OCI-LY7 (cell line): ENCODE measurements around the gene CYP11A1.

ENCODE experiments used
- CTCF ChIP-seq: fragments of 200-600 bp; sonication (generic); conservative IDR thresholded peaks from 2 replicates; pipeline ENCODE4 v1.5.1; 2014; ENCODE audit warnings: mild to moderate bottlenecking, antibody characterized with exemption, low read length, moderate library complexity, mixed read lengths
- EZH2phosphoT487 ChIP-seq: fragments of 200-600 bp; sonication (generic); IDR thresholded peaks from 2 replicates; pipeline ENCODE4 v1.6.1; 2018; ENCODE audit warnings: low read depth, borderline replicate concordance, mild to moderate bottlenecking, mixed run types, antibody characterized with exemption, low read length, moderate library complexity, mixed read lengths

GRCh38 chr15:74402873-74403587 is 35.6 kb upstream of the CYP11A1 start:
- TF ChIP-seq CTCF (no peak), EZH2phosphoT487 (no peak)
